SU-DHL-6 (cell line): ENCODE data around the gene PRRG2.

Source experiments
- H2AFZ ChIP-seq: fragments of 200-600 bp; sonication (generic); 2 replicates; pipeline ENCODE4 v1.6.1; 2014; ENCODE audit warnings: low read depth, mild to moderate bottlenecking, moderate library complexity, mixed read lengths, antibody characterized with exemption, low read length; ENCODE audit not compliant: severe bottlenecking
- H3F3A ChIP-seq: fragments of 200-600 bp; shearing (Covaris generic); 2 replicates; pipeline ENCODE4 v1.6.0; 2016; ENCODE audit warnings: antibody characterized with exemption, mild to moderate bottlenecking; ENCODE audit not compliant: insufficient read depth
- H3K27ac ChIP-seq: fragments of 200-600 bp; sonication (generic); 2 replicates; pipeline ENCODE4 v1.5.1; 2016; ENCODE audit warnings: low read depth, mild to moderate bottlenecking, low read length, moderate library complexity, mixed read lengths
- H3K27me3 ChIP-seq: fragments of 200-600 bp; sonication (generic), shearing (Covaris generic); 2 replicates; pipeline ENCODE4 v1.6.0; 2014; ENCODE audit warnings: mild to moderate bottlenecking, low read length
- H3K36me3 ChIP-seq: fragments of 200-600 bp; sonication (generic); 2 replicates; pipeline ENCODE4 v1.6.1; 2014; ENCODE audit warnings: mild to moderate bottlenecking, low read length, mixed read lengths
- H3K4me2 ChIP-seq: fragments of 300-600, 200-600 bp; shearing (Covaris generic), sonication (generic); 2 replicates; pipeline ENCODE4 v1.6.0; 2014; ENCODE audit warnings: low read length, low read depth, mild to moderate bottlenecking; ENCODE audit not compliant: poor library complexity, severe bottlenecking
- H3K4me3 ChIP-seq: fragments of 200-600 bp; sonication (generic); 2 replicates; pipeline ENCODE4 v1.5.1; 2014; ENCODE audit warnings: antibody characterized with exemption, low read length, mild to moderate bottlenecking, mixed read lengths; ENCODE audit not compliant: insufficient read depth, poor library complexity, severe bottlenecking
- H3K79me2 ChIP-seq: fragments of 200-600 bp; sonication (generic); 2 replicates; pipeline ENCODE4 v1.6.1; 2014; ENCODE audit warnings: mild to moderate bottlenecking, low read length, moderate library complexity; ENCODE audit not compliant: insufficient read depth
- H3K9ac ChIP-seq: fragments of 200-600 bp; sonication (generic); 2 replicates; pipeline ENCODE4 v1.7.0; 2014; ENCODE audit warnings: mild to moderate bottlenecking, low read length
- H3K9me2 ChIP-seq: fragments of 200-600 bp; sonication (generic); replicated peaks from 2 replicates; pipeline ENCODE4 v1.6.1; 2014; ENCODE audit warnings: low read length; ENCODE audit not compliant: insufficient read depth
- H3K9me3 ChIP-seq: fragments of 200-600 bp; sonication (generic); 2 replicates; pipeline ENCODE4 v1.6.1; 2014; ENCODE audit warnings: low read length, mixed read lengths; ENCODE audit not compliant: insufficient read depth
- H4K20me1 ChIP-seq: fragments of 200-600 bp; sonication (generic); 2 replicates; pipeline ENCODE4 v1.6.1; 2014; ENCODE audit warnings: low read depth, mild to moderate bottlenecking, antibody characterized with exemption, low read length, moderate library complexity, mixed read lengths
- EZH2phosphoT487 ChIP-seq: fragments of 200-600 bp; sonication (generic), shearing (Covaris generic); conservative IDR thresholded peaks from 2 replicates; pipeline ENCODE4 v1.6.1; 2018; ENCODE audit warnings: mild to moderate bottlenecking, antibody characterized with exemption, low read length, moderate library complexity, mixed read lengths
- TF ChIP-seq, protein P1 (sequence below): fragments of 200-600 bp; sonication (generic); IDR thresholded peaks from one replicate; pipeline ENCODE4 v1.5.1; 2017; ENCODE audit warnings: antibody characterized with exemption, mild to moderate bottlenecking, low read length, moderate library complexity; ENCODE audit not compliant: insufficient read depth, poor library complexity, severe bottlenecking

The PRRG2 gene

DNA sequence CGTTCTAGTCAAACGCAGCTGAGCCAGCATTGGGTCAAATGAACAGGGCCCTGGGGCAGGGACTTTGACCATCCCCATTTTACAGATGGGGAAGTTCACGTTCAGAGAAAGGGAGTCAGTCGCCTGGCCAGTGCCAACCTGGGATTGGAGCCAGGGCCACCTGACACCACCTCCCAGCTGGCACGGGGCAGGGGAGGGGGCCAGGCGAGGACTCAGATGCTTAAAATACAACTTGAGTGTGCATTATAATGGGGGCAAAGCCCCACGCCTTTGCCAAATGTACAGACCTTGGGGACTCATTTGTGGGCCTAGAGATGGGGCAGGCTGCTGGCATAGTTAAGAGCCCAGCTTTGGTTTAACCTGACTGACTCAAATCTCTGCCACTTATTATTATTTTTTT is 24.5 kb downstream of the PRRG2 start:
- Histone ChIP-seq H3K79me2 (peaks cover 48% of the 10 kb centered on the region), H3K27ac (no peak overlapping the region), H4K20me1 (no peaks in the 10 kb centered on the region)

DNA sequence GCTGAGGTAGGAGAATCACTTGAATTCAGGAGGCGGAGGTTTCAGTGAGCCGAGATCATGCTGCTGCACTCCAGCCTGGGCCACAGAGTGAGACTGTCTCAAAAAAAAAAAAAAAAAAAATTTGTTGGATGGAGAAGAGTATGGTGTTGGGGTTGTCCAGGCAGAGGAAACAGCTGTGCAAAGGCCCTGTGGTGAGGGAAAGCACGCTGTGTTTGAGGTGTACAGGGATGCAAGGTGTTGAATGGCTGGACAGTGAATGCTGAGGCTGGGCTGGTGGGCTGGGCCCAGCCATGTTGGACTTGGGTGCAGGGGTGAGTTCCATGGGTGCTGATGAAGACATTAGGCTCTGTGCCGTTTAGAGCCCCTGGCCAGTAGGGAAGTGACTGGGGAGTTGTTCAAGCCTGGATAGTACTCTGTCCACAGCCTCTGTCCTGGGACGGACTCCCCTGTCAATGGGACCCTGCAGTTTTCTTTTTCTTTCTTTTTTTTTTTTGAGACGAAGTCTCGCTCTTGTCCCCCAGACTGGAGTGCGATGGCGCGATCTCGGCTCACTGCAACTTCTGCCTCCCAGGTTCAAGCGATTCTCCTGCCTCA is 28.5 kb downstream of the PRRG2 start:
- Histone ChIP-seq H3K4me2 (no peak overlapping the region), H3K9ac (no peak overlapping the region), H3K27ac (no peak overlapping the region), H4K20me1 (no peaks in the 10 kb centered on the region), H2AFZ (no peak overlapping the region), H3K36me3 (no peaks in the 10 kb centered on the region), H3K4me3 (no peak overlapping the region), H3K27me3 (no peaks in the 10 kb centered on the region), H3K9me2 (no peaks in the 10 kb centered on the region), H3K79me2 (peaks cover 36% of the 10 kb centered on the region), H3F3A (no peaks in the 10 kb centered on the region), H3K9me3 (no peaks in the 10 kb centered on the region)
- TF ChIP-seq EZH2phosphoT487, result no peak
- TF ChIP-seq, protein P1, sequence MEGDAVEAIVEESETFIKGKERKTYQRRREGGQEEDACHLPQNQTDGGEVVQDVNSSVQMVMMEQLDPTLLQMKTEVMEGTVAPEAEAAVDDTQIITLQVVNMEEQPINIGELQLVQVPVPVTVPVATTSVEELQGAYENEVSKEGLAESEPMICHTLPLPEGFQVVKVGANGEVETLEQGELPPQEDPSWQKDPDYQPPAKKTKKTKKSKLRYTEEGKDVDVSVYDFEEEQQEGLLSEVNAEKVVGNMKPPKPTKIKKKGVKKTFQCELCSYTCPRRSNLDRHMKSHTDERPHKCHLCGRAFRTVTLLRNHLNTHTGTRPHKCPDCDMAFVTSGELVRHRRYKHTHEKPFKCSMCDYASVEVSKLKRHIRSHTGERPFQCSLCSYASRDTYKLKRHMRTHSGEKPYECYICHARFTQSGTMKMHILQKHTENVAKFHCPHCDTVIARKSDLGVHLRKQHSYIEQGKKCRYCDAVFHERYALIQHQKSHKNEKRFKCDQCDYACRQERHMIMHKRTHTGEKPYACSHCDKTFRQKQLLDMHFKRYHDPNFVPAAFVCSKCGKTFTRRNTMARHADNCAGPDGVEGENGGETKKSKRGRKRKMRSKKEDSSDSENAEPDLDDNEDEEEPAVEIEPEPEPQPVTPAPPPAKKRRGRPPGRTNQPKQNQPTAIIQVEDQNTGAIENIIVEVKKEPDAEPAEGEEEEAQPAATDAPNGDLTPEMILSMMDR, result no peak

More for the DNA sequence above, 24.5 kb downstream of the PRRG2 start:
- Histone ChIP-seq H3F3A (no peaks in the 10 kb centered on the region), H3K36me3 (no peaks in the 10 kb centered on the region), H3K4me2 (no peak overlapping the region), H3K4me3 (no peak overlapping the region), H3K9me2 (no peaks in the 10 kb centered on the region), H3K9me3 (no peaks in the 10 kb centered on the region), H3K27me3 (no peaks in the 10 kb centered on the region), H2AFZ (no peak overlapping the region), H3K9ac (no peak overlapping the region)
- TF ChIP-seq EZH2phosphoT487, result no peak
- TF ChIP-seq, protein P1, result no peak

DNA sequence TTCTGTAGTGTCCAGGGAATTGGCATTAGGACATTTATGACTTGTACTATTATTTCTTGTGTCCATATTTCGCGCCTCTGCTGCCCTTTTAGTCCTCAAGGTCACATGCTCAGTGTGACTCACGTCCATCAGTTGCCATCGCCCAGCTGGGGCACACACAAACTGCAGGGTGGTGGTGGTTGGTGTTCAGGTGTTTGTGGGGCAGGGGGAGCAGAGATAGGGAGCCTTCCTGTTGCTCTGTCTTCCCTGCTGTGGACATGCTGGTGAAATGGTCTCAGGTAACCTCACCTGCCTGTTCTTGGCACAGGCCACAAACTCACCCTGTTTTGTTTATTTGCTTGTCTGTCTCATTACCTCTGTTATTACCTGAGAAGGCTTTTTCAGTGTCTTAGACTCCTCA is 32.3 kb downstream of the PRRG2 start:
- Histone ChIP-seq H3K9me2 (no peaks in the 10 kb centered on the region), H3K4me3 (no peak overlapping the region), H3K9me3 (no peaks in the 10 kb centered on the region), H2AFZ (no peak overlapping the region), H3K36me3 (no peaks in the 10 kb centered on the region), H3K27me3 (no peaks in the 10 kb centered on the region), H3F3A (no peaks in the 10 kb centered on the region), H4K20me1 (no peaks in the 10 kb centered on the region), H3K27ac (no peak overlapping the region), H3K9ac (no peak overlapping the region), H3K79me2 (peaks cover 18% of the 10 kb centered on the region), H3K4me2 (no peak overlapping the region)
- no peak for TF ChIP-seq EZH2phosphoT487
- TF ChIP-seq, protein P1, result no peak
